GM12878 (cell line): ENCODE data around the gene DUOX1. TPM values are rescaled to one million over a fixed set of nuclear protein-coding genes. Genes with fewer than 3 reads are reported as not detected.

Source experiments
- ATAC-seq: fragments of 200-7000 bp; cut with Tn5 transposase; 3 replicates; pipeline ENCODE4 v1.9.1; 2020; ENCODE audit warnings: mild to moderate bottlenecking, moderate library complexity
- BruUV-seq: library from RNA; stranded (reverse); fragments of 400-500 nt; replicated peaks from 2 replicates; lab custom pipeline; 2021; lab: Mats Ljungman, UMichigan
- CTCF ChIA-PET: fragments of 300-600 bp; sonication (Branson Sonifier 250); formaldehyde crosslinking; extraction: SDS; loops from one replicate; lab custom pipeline; 2021; ENCODE audit warnings: inconsistent platforms; lab: Yijun Ruan, JAX
- POLR2A ChIA-PET: fragments of 350-600 bp; formaldehyde crosslinking; extraction: SDS; loops from one replicate; lab custom pipeline; 2021; ENCODE audit warnings: inconsistent platforms; lab: Charles Lee
- RAD21 ChIA-PET: fragments of 300-600 bp; sonication (Branson Sonifier 250); formaldehyde crosslinking; loops from one replicate; lab custom pipeline; 2023; ENCODE audit warnings: antibody characterized with exemption; ENCODE audit not compliant: unreplicated experiment; lab: Charles Lee
- SMC1A ChIA-PET: fragments of 300-600 bp; sonication (Branson Sonifier 250); formaldehyde crosslinking; loops from one replicate; lab custom pipeline; 2023; ENCODE audit not compliant: unreplicated experiment, uncharacterized antibody; lab: Charles Lee
- DNase-seq: peaks from one replicate; pipeline ENCODE4 v3.0.0-alpha.2; 2011; ENCODE audit warnings: low read depth, low spot score
- FAIRE-seq: peaks from 3 replicates; lab custom pipeline; 2011; peaks lifted over from hg19 to GRCh38; lab: Jason Lieb, UNC
- H2AFZ ChIP-seq: 2 replicates; pipeline ENCODE4 v1.6.0; 2011; ENCODE audit warnings: low read depth, low read length, control low read depth; ENCODE audit not compliant: control insufficient read depth
- H3K27ac ChIP-seq: 2 replicates; pipeline ENCODE4 v1.5.1; 2011; ENCODE audit warnings: control low read depth; ENCODE audit not compliant: control insufficient read depth, insufficient read depth
- H3K27me3 ChIP-seq, 2 experiments: replicated peaks in 1 of 2; 2 replicates each; pipeline versions ENCODE4 v1.6.0 to v1.6.1; 2011; ENCODE audit warnings: low read length in 1 of 2; ENCODE audit not compliant: control insufficient read depth in 2 of 2, insufficient read depth in 2 of 2
- H3K36me3 ChIP-seq, 2 experiments: 2 replicates each; pipeline ENCODE4 v1.5.1; 2011; ENCODE audit warnings: low read length in 1 of 2; ENCODE audit not compliant: control insufficient read depth in 2 of 2, insufficient read depth in 2 of 2
- H3K4me1 ChIP-seq: 2 replicates; pipeline ENCODE4 v1.6.1; 2011; ENCODE audit warnings: mild to moderate bottlenecking, low read length, moderate library complexity, mixed read lengths; ENCODE audit not compliant: control insufficient read depth, insufficient read depth
- H3K4me2 ChIP-seq: 2 replicates; pipeline ENCODE4 v1.6.0; 2011; ENCODE audit warnings: control low read depth; ENCODE audit not compliant: control insufficient read depth, insufficient read depth
- H3K4me3 ChIP-seq: fragments of 200-600 bp; sonication (generic); 2 replicates; pipeline ENCODE4 v1.5.1; 2016
- H3K79me2 ChIP-seq: 2 replicates; pipeline ENCODE4 v1.6.0; 2011; ENCODE audit warnings: low read length; ENCODE audit not compliant: control insufficient read depth, insufficient read depth
- H3K9ac ChIP-seq: 2 replicates; pipeline ENCODE4 v1.8.0; 2011; ENCODE audit warnings: low read length, control low read depth, mixed read lengths; ENCODE audit not compliant: control insufficient read depth, insufficient read depth
- H3K9me3 ChIP-seq: replicated peaks from 3 replicates; pipeline ENCODE4 v1.5.1; 2011; ENCODE audit warnings: mild to moderate bottlenecking, low read length; ENCODE audit not compliant: control insufficient read depth, insufficient read depth
- H4K20me1 ChIP-seq: 2 replicates; pipeline ENCODE4 v1.6.0; 2011; ENCODE audit not compliant: control insufficient read depth, insufficient read depth
- CBFB ChIP-seq: IDR thresholded peaks from 2 replicates; pipeline ENCODE4 v1.6.1; 2016; ENCODE audit warnings: antibody characterized with exemption, low read depth
- CHD4 ChIP-seq: fragments of 200-600 bp; sonication (generic); IDR thresholded peaks from 2 replicates; pipeline ENCODE4 v1.6.1; 2016; ENCODE audit warnings: mild to moderate bottlenecking
- ESRRA ChIP-seq: IDR thresholded peaks from 2 replicates; pipeline ENCODE4 v1.6.1; 2012; ENCODE audit warnings: mild to moderate bottlenecking, low read length, improper control_type of control experiment
- GABPA ChIP-seq: IDR thresholded peaks from 2 replicates; pipeline ENCODE4 v1.6.1; 2014; ENCODE audit warnings: antibody characterized with exemption, low read depth, mild to moderate bottlenecking, inconsistent platforms
- MEF2A ChIP-seq: IDR thresholded peaks from 2 replicates; pipeline ENCODE4 v1.6.1; 2011; ENCODE audit warnings: low read depth, mild to moderate bottlenecking, low read length, moderate library complexity; ENCODE audit not compliant: insufficient read depth
- MEF2B ChIP-seq: fragments of 450-650 bp; IDR thresholded peaks from 2 replicates; pipeline ENCODE4 v1.6.1; 2018; ENCODE audit warnings: mild to moderate bottlenecking, moderate library complexity; ENCODE audit not compliant: partially characterized antibody, poor library complexity, severe bottlenecking
- MYB ChIP-seq: fragments of 150-350 bp; IDR thresholded peaks from 2 replicates; pipeline ENCODE4 v1.6.1; 2014; ENCODE audit warnings: mild to moderate bottlenecking, low read depth, low read length, borderline replicate concordance
- NR2C2 ChIP-seq: IDR thresholded peaks from 2 replicates; pipeline ENCODE4 v1.6.1; 2011; ENCODE audit warnings: borderline replicate concordance, low read depth; ENCODE audit not compliant: control insufficient read depth, insufficient read length
- WGBS: methylation state at CpG from one replicate; pipeline ENCODE4 v1.1.6; 2016; ENCODE audit warnings: low lambda C conversion rate; ENCODE audit not compliant: insufficient replicate concordance, insufficient coverage; ENCODE audit errors: missing lambda C conversion rate; 5-methylcytosine and 5-hydroxymethylcytosine counted together
- in situ Hi-C: fragments of 300-500 bp; cut with MboI; formaldehyde crosslinking; loops from 9 replicates; pipeline ENCODE4 v1.14.3; 2018; ENCODE audit warnings: mixed read lengths
- intact Hi-C: fragments of 100-400 bp; cut with micrococcal nuclease; formaldehyde crosslinking; loops from one replicate; pipeline ENCODE4 v1.14.2; 2022; ENCODE audit not compliant: unreplicated experiment
- polyA plus RNA-seq, 11 experiments: library from polyadenylated mRNA; depleted of rRNA in 4 of 11; unstranded in 6 of 11; stranded (reverse) in 5 of 11; fragments of >200 nt; fragmentation: Nextera tagmentation in 4 of 11; fragmentation: Illumina TruSeq in 1 of 11; extraction: Ambion mirVana in 4 of 11; extraction: Trizol in 1 of 11; gene quantifications; 1 replicate in 1 of 11; 2 replicates in 10 of 11; pipeline versions ENCODE4 v1.2.1 to v1.2.3, GENCODE V29; 2011 to 2016; ENCODE audit warnings: inconsistent platforms in 2 of 11, missing spikeins in 2 of 11, low read depth in 1 of 11
- total RNA-seq, 4 experiments: library from RNA; depleted of rRNA in 3 of 4; stranded (reverse); fragments of >200 nt in 3 of 4; fragmentation: Illumina TruSeq in 1 of 4; extraction: Trizol in 1 of 4; gene quantifications; 2 replicates each; pipeline versions ENCODE4 v1.2.1 to v1.2.3, GENCODE V29; 2013 to 2021

Gene DUOX1
- total and polyA plus RNA-seq, 10 of the 15 experiments (the other 5 are each of a cell fraction or from before 2014, with no cell fraction given): 0.02 to 2.1 (median 0.26) TPM; not detected in 3

DNA sequence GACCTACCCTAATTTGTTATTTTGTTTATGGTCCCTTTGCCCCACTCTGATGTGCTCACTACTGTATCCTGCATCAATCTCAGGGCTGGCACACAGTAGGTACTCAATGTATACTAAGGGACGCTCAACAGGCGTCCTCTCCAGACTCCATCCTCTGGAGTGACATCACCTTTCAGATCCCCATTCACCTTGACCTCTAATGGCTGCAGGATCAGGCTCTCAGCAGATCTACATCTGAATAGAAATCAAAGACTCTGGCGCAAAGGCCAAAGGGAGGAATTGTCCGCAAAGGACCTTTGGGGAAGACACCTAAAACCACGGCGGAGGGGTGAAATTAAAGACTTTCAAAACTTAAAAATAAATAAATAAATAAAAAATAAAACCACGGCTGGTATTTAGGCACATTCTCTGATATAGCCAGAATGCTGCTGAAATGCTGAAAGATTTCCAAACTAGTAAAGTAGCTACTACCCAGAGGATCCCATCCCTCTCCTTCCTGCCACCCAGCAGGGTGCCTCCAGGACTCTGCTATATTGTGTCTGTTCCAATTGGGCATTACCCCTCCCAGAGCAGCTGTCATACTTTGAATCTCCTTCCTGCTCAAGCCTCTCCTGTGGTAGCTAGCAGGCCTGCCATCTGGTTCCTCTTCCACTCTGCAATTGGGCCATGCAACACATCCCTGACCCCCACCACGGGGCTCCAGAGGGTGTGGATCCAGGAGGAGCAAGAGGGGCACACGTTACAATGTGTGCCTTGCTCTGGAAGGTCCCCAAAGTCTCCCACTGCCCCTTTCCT is 51.9 kb downstream of the DUOX1 start:
- no peaks in the 10 kb centered on the region for H3K4me1 ChIP-seq
- ChIA-PET CTCF (interaction anchor here (2.0 to 13.7 kb wide), 4 partner anchors 12 to 276 kb away, joined by 9 to 200 read pairs (median 45); no protein-coding TSS in a partner anchor), POLR2A (interaction anchor here (1.4 to 2.0 kb wide), 3 partner anchors 19 to 221 kb away, joined by 4 to 7 read pairs (median 4); a partner anchor contains a TSS), RAD21 (interaction anchor here (1.1 to 2.2 kb wide), 2 partner anchors 18 to 20 kb away, joined by 5 to 6 read pairs; no protein-coding TSS in a partner anchor), SMC1A (interaction anchor here (0.8 to 2.4 kb wide), 4 partner anchors 9 to 86 kb away, joined by 3 to 10 read pairs (median 4); no protein-coding TSS in a partner anchor)
- H3K4me3 ChIP-seq: no peak overlapping the region
- H4K20me1 ChIP-seq: no peaks in the 10 kb centered on the region
- 35% methylated on average over 9 of the region's 9 CpGs for WGBS
- no peak overlapping the region for H2AFZ ChIP-seq
- peaks cover 0 to under 1% of the 10 kb centered on the region in 2 experiments; a peak in 3 of 4 replicates for H3K27me3 ChIP-seq
- H3K36me3 ChIP-seq: no peaks in the 10 kb centered on the region
- no peak for DNase-seq
- FAIRE-seq: no peak
- intact Hi-C loops: no loop called here
- H3K79me2 ChIP-seq: no peaks in the 10 kb centered on the region
- no peak overlapping the region for H3K27ac ChIP-seq
- H3K9me3 ChIP-seq: no peaks in the 10 kb centered on the region
- in situ Hi-C loops: no loop called here
- no peak overlapping the region for H3K9ac ChIP-seq
- ATAC-seq: no peak
- no peak for TF ChIP-seq MYB
- TF ChIP-seq CHD4: no peak
- TF ChIP-seq ESRRA: no peak
- no peak for TF ChIP-seq NR2C2
- TF ChIP-seq MEF2B: no peak
- TF ChIP-seq CBFB: no peak
- no peak for TF ChIP-seq MEF2A
- no peak for TF ChIP-seq GABPA
- no peak overlapping the region for H3K4me2 ChIP-seq
- no TSS peak for BruUV-seq
